Stimulated activated naive CD4-positive, alpha-beta T cell treated with Interleukin-2 at 50 U/mL for 16 hours (primary cell): Measurements from ENCODE around the gene PAK2.
"Not testable (repeated sequence)": the region's sequence is repeated elsewhere in the genome, so short reads cannot be mapped to it uniquely, and the experiment has no call there.

Experiments
- DNase-seq: peaks from one replicate; lab custom pipeline; 2025; lab: John Stamatoyannopoulos, UW

The PAK2 gene

DNA sequence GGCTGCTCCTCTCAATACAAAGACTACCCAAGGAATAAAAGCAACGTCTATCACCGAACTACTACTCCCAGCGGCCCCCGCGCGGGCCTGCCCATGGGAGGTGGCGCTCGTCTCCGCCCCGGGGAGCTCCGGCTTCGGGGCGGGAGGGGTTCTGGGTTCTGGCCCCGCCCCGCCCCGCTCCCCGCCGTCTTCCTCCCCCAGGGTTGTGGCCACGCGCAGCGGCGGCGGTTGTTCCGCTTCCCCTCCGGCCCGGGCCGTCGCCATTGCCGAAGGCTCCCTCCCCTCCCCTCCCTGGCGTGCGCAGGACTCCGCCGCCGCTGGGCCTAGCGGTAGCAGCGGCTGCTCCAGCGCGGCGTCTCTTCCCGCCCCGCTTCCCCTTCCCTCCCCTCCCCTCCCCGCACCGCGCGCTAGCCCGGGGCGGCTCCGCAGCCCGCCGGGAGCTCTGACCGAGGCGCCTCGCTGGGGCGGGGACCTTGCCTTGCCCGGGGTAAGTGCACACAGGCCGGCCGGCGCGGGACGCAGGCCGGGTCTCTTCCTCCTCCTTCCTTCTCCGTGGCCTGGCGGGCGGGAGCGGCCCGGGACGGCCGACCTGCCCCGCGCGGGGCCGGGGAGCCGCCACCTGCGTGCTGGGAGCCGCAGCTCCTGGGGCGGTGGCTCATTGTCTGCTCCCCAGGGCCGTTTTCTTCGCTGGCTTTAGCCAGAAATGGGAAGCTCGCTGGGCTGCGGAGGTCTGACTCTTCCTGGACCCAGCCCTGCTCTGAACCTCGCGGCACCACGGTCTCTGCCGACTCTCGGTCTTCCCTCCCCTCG lies at the start of gene PAK2:
PAK2 (plus strand) TSS at position 187 of the 810 bp plus-strand sequence. CDS start 42,790 bp downstream, outside the sequence.
- peak; percentile 90 for DNase-seq

DNA sequence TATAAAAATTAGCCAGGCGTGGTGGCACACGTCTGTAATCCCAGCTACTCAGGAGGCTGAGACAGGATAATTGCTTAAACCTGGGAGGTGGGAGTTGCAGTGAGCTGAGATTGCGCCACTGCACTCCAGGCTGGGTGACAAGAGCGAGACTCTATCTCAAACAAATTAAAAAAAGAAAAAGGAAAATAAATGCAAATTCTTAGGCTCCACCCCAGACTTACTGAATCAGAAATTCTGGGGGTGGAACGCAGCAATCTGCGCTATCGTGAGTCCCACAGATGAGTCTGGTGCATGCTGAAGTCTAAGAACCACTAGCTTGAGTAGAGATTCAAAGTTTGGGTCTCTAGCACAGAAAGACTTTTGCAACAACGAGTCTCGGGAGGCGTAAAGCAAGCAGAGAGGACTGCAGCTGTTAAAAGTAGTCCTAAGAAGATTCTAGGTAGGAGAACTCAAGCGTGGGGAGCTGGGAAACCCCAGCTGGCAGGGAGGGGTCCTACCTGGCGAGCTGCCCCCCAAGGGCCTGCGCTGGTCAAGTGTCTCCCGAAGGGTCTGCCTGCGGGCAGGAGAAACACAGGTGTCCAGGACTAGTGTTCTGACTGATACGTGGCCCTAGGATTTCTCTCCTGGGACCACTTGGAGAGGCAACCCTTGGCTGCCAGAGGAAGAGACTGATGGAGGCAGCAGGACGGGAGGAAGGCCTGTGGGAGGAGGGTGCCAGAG lies 49.6 kb upstream of the PAK2 start:
- no peak for DNase-seq

GRCh38 chr3:196691386-196691785 lies 48.3 kb upstream of the PAK2 start:
- no peak for DNase-seq

GRCh38 chr3:196694202-196694638 lies 45.4 kb upstream of the PAK2 start:
- no peak for DNase-seq

DNA sequence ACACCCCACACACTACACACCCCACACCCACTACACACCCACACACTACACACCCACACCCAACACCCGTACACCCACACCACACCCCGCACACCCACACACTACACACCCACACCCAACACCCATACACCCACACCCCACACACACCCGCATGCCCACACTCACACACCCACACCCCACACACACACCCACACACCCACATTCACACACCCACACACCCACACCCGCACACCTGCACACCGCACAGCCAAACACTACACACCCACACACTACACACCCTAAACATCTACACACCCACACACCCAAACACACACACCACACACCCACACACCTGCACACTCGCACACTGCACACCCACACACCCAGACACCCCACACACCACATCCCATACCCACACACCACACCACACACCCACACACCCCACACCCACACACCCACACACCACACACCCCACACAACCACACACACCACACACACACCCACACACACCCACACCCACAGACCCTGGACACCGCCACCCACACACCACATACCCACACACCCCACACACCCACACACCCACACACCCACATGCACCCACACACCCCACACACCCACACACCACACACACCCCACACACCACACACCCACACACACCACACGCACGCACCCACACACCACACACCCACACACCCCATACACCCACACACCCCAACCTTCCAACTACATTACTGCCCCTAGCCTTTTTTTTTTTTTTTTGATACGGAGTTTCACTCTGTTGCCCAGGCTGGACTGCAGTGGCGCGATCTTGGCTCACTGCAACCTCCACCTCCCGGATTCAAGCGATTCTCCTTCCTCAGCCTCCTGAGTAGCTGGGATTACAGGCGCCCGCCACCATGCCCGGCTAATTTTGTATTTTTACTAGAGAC lies 44.5 kb upstream of the PAK2 start:
- DNase-seq = no peak

GRCh38 chr3:196695849-196696226 lies 43.8 kb upstream of the PAK2 start:
- no peak for DNase-seq

GRCh38 chr3:196697270-196697669 lies 42.4 kb upstream of the PAK2 start:
- DNase-seq = no peak

GRCh38 chr3:196699749-196700148 lies 39.9 kb upstream of the PAK2 start:
- DNase-seq = no peak

DNA sequence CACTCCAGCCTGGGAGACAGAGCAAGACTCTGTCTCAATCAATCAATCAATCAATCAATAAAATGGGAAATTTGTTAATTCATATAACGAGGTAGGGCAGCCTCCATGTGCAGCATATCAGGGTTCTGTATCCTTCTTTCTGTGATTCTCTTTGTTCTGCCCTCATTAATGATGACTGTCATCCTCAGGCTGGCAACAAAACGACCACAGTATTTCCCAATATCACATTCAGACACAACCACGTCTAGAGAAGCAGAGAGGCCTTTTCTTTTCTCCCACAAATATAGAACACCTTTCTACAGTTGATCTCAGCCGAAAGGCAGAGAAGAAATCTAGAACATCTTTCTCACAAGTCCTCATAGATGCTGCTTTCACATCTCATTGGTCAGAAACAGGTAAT lies 38.9 kb upstream of the PAK2 start:
- no peak for DNase-seq

DNA sequence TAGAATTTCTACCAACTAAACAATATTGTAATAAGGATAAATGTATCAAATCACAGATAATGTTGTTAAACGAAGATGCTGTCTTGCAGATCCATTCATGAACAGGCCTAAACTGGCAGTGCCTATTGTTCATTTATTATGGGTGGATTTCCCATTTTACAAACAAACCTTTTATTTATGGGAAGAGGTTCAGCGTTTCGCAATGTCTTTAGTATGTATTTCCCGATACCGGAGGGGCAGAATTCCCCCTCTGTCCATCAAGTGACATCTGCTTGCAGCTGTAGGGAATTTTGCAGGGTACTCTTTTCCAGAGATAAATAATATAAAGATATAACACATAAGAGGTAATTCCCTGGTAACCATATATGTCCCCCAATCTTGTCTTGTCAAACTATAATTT lies 33.3 kb upstream of the PAK2 start:
- DNase-seq = no peak

- DNase-seq = no peak
Observed at GRCh38 chr3:196706731-196707130, 32.9 kb upstream of the PAK2 start.

- DNase-seq = no peak
Observed at GRCh38 chr3:196707566-196707965, 32.1 kb upstream of the PAK2 start.

DNA sequence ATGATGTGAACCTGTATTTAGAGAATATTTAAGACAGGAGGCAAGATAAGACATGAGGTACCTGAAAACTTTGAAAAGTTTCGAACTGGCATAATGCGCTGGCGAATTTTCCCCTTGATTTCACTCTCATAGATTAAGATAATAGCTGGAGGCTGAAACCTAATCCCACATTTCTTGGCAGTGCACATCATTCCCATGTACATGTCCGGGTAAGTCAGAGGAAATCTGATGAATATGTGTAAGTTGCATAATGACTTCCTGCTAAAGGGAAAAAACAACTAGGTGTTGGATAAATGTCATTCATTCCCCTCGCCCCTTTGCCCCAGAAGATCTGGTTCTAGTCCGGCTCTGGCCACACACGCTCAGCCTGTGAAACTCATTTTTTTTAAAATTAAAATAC lies 31.2 kb upstream of the PAK2 start:
- no peak for DNase-seq

DNA sequence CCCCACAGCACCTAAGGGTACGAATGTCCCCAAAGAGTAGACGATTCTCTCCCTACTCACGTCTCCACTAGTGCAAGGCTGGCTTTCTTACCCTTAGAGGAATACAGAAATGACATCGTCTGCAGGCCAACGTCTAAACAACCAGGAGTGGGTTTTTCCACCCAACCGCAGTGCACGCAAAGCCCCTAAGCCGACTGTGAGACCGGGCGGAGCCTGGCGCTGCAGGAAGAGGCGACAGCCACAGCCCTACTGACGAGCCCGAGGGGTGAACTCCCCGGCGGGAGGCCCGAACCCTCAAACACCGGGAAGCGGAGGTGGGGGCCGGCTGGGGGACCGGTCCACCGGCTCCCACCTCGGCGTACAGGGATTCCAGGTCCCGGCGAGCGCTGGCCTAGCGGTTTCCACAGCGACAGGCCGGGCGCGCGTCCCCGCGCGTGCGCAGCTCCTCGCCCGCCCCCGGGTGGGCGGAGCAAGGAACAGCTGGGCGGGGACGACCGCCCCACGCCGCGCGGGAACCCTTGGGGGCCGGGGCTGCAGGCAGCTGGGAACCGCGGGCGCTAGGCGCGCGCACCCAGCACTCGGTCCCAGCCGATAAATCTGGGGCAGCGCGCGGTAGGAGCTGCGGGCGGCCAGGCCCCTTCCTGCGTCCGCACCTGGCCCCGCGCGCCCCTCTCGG lies 27.7 kb upstream of the PAK2 start, which contains the start of the genes CEP19 and PIGX:
CEP19 (minus strand) TSS at position 413 of the 676 bp plus-strand sequence. CDS start 3,593 bp downstream, outside the sequence.
PIGX (plus strand) TSS at position 540 of the 676 bp plus-strand sequence.
- peak; percentile 89 for DNase-seq

- peak; percentile 72 for DNase-seq
Observed at GRCh38 chr3:196712514-196713413, 26.9 kb upstream of the PAK2 start.

GRCh38 chr3:196717162-196717561 lies 22.5 kb upstream of the PAK2 start:
- DNase-seq = not testable (repeated sequence)

DNA sequence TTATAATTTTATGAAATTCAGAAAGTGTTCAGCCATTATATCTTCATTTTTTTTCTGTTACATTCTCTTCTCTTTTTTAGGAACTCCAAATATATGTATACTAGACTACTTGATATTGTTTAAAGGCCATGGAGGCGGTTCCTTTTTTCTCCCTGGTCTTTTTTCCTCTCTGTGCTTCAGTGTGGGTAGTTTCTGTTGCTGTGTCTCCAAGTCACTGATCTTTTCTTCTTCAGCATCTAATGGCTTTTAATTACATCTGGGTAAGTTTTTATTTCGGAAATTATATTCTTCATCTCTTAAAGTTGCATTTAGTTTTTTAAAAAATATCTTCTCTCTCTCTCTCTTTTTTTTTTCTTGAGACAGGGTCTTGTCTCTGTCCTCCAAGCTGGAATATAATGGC lies 18.6 kb upstream of the PAK2 start:
- no peak for DNase-seq

DNA sequence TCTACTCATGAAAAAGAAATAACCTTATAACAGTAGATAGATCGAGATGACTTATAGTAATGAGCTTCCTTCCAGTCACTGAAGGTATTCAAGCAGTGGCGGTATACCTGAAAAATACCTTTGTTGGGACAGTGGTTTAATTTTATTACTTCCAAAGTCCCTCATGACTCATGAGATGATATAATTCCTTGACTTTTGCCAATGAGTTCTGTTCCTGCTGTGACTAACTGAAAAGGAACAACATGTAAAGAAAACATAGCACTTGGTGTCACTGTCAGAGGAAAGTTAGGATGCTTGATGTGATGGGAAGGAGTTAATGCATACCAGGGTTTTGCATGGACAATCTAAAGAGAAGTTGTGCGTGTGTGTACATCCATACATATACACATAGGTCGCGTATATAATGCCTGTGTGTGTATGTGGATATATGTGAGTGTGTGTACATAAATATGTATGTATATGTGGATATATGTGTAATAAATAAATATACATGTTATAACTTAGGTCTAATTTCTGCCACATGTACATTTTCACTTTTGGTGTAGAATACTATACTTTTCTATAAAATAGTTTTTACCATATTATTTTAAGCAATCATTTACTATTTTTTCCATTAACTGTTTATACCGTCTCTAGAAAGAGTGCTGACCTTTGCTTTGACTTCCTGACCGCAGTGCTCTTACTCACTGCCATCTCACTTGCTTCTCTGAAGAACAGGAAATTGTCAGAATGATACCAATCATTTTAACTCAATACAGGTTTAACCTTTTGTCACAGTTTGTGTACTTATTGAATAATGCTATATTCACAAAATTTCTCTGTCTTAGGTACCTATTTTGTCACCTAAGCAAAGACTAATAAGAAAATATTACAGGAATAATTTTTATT lies 12.6 kb upstream of the PAK2 start:
- no peak for DNase-seq

GRCh38 chr3:196735751-196736150 lies 3.9 kb upstream of the PAK2 start:
- DNase-seq = no peak
